HG03442 (cell line): ENCODE data around the gene TPI1.
"Not testable (repeated sequence)": the region's sequence is repeated elsewhere in the genome, so short reads cannot be mapped to it uniquely, and the experiment has no call there.

Experiments used
- ATAC-seq: cut with Tn5 transposase; IDR thresholded peaks from one replicate; pipeline ENCODE4 v1.9.1; 2021; ENCODE audit warnings: mild to moderate bottlenecking, moderate library complexity; ENCODE audit not compliant: unreplicated experiment

Gene TPI1

DNA sequence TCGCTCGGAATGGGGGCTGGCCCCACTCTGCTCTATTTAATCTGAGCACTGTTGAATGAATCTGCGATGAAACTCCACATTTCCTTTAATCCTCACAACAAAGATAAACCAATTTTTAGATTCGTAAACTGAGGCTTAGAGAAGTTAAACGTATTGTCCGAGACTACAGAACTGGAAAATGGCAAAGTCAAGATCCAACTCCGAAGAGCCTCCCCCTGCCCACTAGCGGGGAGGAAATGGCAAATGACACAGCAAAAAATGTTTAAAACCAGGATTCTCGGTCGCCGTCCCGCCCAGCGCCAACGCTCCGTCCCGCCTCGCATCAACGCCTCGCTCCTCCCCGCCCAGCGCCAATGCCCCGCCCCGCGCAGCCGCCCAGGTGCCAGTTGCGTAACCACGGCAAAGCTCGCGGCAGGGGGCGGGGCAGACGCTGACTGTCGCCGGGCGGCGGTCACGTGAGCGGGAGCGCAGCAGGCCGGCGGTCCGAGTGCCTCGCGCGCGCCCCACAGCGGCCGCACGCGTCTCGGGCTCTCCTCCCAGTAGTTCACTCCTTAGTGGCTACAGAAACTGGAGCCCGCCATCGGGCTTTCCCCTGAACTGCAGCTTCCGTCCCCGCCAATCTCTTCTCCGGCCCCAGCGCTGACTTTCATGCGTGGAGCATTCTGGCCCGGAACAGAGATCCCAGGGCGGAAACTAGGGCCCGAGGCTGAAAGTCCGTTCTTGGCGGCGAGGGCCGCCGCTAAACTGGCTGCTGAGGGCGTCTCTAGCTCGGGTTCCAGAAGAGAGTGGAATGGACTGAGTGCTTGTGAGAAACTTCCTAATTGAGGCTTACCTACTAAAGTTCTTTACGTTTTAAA is 23.7 kb downstream of the TPI1 start:
- ATAC-seq = peak; percentile 92

GRCh38 chr12:6891646-6892001 is 24.3 kb downstream of the TPI1 start:
- ATAC-seq = no peak

- not testable (repeated sequence) for ATAC-seq
These were observed 25.4 kb downstream of the TPI1 start for GRCh38 chr12:6892683-6893082.

DNA sequence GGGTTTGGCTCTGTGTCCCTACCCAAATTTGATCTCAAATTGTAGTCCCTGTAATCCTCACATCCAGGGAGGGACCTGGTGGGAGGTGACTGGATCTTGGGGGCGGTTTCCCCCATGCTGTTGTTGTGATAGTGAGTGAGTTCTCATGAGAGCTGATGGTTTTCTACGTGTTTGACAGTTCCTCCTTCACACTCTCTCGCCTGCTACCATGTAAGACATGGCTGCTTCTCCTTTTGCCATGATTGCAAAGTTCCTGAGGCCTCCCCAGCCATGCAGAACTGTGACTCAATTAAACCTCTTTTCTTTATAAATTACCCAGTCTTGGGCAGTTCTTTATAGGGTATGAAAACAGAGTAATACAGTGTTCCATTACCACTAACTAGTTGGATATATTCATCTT is 27.0 kb downstream of the TPI1 start:
- ATAC-seq = no peak

GRCh38 chr12:6896846-6897435 is 29.6 kb downstream of the TPI1 start:
- ATAC-seq = no peak

- no peak for ATAC-seq
These were observed 32.1 kb downstream of the TPI1 start for GRCh38 chr12:6899427-6899826.

DNA sequence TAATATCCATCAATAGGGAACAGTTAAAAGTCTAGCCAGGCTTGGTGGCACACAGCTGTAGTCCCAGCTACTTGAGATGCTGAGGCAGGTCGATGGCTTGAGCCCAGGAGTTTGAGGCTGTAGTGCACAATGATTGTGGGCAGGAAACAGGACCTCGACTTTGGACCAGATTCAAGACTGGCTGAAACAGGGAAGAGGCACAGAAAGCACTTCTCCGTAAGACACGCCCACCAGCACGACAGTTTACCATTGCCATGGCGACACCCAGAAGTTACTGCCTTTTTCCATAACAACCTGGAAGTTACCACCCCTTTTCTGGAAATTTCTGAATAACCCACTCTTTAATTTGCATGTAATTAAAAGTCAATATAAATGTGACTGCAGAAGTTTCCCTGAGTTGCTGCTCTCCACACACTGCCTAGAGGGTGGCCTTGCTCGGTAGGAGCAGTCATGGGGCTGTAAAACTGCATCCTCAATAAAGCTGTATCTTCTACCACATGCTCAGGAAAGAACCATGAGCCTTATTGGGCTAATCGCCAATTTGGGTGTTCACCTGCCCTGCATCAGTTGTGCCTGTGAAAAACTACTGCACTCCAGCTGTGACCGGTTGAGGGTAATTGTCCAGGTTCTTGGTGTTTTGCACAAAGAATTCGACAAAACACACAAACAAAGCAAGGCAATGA is 32.6 kb downstream of the TPI1 start:
- no peak for ATAC-seq

DNA sequence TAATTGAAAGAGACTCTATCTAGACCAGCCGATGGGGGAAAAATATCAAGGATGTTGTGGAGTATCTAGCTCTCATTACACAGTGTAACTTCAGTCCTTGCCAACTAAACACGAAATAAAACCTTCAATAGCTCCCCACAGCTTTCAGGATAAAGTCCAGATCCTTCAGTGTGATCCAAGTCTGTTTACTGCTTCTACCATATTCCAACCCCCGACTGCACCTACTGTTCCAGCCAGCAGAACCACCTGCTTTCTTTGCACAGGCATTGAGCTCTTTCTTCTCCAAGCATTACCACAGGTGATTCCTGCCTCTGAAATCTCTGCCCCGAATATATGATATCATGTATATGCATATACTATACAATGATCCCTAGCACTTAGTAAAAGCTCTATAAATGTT is 35.1 kb downstream of the TPI1 start:
- ATAC-seq = no peak

GRCh38 chr12:6903722-6904121 is 36.4 kb downstream of the TPI1 start:
- ATAC-seq = no peak

DNA sequence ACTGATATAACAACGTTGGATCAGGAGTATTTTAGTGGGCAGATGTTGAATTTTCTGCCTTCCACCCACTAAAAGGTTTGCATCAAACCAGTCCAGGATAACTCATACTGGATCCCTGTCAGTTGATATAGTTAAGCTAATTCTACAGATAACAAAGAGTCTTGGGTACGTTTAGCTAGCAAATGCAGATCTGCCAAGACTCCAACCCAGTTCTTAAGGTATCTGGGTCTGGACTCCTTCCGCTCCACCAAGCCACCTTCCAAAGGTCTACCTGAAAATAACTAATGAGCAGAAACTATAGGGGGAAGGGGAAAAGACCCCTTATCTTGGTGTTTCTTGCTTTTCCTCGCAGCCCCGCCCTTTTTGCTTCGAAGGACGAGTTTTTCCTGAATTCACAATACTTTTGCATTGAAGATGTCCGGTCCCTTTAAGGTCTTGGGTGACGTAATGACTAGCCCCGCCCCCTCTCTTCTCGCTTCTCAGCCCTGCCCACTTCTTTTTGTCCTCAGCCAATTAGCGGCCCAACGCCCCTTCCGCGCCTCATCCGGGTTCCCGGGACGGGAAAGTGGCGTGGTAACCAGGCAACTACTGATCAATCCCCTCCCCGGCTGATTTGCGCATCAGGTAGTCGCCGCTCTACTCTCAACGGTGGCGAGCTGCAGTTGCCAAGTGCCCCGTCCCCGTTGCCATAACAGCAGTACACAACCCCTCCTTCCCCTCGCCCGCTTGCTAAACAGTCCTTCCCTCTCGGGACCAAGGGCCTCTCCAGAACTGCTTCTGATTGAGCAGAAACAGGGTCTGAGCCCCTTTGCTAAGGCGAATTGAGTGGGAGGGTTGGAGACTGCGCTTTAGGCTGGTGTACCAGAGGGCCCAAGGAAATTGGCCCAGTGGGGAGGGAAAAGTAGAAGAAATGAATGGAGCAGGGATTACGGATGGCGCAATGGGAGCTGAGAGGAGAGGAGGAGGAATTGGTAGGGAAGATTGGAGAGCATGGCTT is 37.2 kb downstream of the TPI1 start, which contains the start of gene LRRC23:
Gene LRRC23 (plus strand): TSS at position 543 of the 997 bp plus-strand sequence. CDS start 812 bp downstream, outside the sequence.
- ATAC-seq = peak; percentile 94

- ATAC-seq = no peak
These were observed 38.2 kb downstream of the TPI1 start for GRCh38 chr12:6905414-6906040.

DNA sequence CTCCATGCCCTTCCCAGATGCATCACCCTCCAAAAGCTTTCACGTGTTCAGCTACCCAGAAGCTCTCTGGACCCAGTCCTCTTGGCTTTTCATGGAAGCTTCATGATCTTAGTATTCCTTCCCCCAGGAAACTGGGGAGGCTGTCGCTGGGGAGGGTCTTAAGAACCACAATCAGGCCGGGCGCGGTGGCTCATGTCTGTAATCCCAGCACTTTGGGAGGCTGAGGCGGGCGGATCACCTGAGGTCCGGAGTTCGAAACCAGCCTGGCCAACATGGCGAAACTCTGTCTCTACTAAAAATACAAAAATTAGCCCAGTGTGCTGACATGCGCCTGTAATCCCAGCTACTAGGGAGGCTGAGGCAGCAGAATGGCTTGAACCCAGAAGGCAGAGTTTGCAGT is 40.8 kb downstream of the TPI1 start:
- not testable (repeated sequence) for ATAC-seq

GRCh38 chr12:6909421-6910145 is 42.3 kb downstream of the TPI1 start:
- no peak for ATAC-seq

DNA sequence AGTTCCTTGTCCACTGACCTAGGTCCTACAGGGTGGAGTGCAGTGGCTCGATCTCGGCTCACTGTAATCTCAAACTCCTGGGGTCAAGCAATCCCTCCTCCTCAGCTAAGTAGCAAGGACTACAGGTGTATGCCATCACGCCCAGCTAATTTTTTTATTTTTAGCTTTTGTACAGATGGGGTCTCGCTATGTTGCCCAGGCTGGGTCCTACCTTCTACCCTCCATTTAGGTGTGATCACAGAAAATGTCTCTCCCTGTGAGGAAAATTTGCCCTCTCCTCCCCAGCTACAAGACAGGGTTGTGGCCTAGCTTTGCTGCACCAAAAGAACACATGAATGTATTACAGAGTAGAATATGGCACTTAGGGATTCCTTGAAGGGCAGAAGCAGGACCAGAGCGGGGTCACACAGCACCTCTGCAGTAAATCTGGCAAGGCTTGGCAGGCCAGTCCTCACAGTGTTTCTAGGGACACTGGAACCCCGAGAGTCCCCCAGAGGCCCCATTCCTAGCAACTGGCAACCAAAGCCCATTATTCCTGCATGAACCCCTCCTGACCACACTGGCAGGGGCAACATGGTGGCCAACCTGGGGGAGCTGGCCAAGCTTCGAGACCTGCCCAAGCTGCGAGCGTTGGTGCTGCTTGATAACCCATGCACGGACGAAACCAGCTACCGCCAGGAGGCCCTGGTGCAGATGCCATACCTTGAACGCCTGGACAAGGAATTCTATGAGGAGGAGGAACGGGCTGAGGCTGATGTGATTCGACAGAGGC is 45.0 kb downstream of the TPI1 start:
- ATAC-seq = no peak

DNA sequence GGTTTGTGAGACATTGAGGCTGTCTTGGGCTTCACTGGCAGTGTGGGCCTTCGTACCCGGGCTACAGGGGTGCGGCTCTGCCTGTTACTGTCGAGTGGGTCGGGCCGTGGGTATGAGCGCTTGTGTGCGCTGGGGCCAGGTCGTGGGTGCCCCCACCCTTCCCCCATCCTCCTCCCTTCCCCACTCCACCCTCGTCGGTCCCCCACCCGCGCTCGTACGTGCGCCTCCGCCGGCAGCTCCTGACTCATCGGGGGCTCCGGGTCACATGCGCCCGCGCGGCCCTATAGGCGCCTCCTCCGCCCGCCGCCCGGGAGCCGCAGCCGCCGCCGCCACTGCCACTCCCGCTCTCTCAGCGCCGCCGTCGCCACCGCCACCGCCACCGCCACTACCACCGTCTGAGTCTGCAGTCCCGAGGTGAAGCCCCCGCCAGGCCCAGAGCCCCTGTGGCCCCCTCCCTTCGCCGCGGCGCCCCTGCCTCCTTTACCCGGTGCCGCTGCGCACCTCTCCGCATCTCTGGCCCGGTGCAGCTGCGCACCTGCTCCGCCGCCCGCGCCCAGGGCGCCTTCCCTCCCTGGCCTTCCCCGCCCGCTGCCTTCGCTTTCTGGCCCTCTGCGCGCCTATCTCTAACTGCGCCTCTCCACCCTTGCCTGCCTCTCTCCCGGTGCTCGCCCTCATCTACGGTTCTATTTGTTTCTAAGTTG is 47.1 kb downstream of the TPI1 start, which contains the start of gene ENO2:
Gene ENO2 (plus strand): TSS at position 335 of the 701 bp plus-strand sequence. CDS start 1,253 bp downstream, outside the sequence.
- peak; percentile 57 for ATAC-seq

DNA sequence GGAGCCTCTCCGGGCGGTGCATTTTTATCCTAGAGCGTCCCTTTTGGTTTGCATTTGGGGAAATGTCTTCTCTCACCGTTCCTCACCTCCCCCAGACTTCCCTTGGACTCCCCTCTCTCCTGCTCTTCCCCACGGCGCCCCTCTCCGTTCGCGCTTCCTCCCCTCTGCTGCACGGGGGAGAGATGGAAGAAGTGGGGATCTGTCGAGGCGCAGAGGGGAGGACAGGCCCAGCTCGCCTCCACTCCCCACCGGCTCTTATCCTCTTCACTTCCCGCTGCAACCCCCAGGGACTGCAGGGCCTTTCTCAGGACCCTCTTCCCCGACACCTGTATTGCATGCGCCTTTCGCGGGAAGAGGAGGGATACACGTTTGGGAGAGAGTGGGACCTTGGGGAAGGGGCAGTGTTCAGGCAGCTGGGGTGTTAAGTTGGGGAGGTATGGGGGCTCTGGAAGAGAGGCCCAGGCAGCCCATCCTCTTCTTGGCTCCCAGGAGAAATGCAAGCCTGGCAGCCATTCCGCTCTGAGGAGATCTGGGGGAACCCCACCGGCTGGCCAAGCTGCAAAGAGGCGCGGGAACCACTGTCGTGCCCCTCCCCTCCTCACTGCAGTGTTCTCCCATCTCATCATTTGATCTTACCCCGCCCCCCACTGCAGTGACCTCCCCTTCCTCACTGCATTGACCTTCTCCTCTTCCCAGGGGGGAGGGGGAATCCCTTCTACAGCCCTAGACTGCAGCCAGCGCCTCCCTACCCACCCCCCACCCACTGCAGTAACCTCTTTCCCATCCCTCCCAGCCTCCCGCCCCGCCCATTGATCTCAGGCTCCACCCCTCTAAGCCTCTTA is 47.8 kb downstream of the TPI1 start:
- ATAC-seq = no peak

- no peak for ATAC-seq
These were observed 48.5 kb downstream of the TPI1 start for GRCh38 chr12:6915789-6916285.
